Activated CD4-positive, alpha-beta T cell treated with anti-CD3 and anti-CD28 coated beads, Interleukin-2, amount 10 ng/mL, durations not matched to agents 7 days and 5 days (primary cell): ENCODE measurements around the gene FPR3. TPM values are rescaled to one million over a fixed set of nuclear protein-coding genes. Genes with fewer than 3 reads are reported as not detected.

Experiments used
- CTCF ChIA-PET: fragments of 350-600 bp; sonication (Branson Sonifier 250); formaldehyde crosslinking; loops from one replicate; lab custom pipeline; 2021; ENCODE audit warnings: antibody characterized with exemption; lab: Charles Lee
- POLR2A ChIA-PET: fragments of 350-600 bp; sonication (Branson Sonifier 250); formaldehyde crosslinking; loops from one replicate; lab custom pipeline; 2021; ENCODE audit warnings: antibody characterized with exemption; lab: Charles Lee
- DNase-seq: peaks from one replicate; pipeline ENCODE4 v3.0.0-alpha.2; 2020
- H3K27ac Mint-ChIP-seq: one replicate; pipeline ENCODE4 v1.8.0; 2021; ENCODE audit warnings: mild to moderate bottlenecking, moderate library complexity, mixed read lengths
- H3K27me3 Mint-ChIP-seq: one replicate; pipeline ENCODE4 v1.8.0; 2021; ENCODE audit warnings: mixed read lengths
- H3K36me3 Mint-ChIP-seq: one replicate; pipeline ENCODE4 v1.8.0; 2021; ENCODE audit warnings: low read depth, mixed read lengths
- H3K4me1 Mint-ChIP-seq: one replicate; pipeline ENCODE4 v1.8.0; 2021; ENCODE audit warnings: mixed read lengths
- H3K4me3 Mint-ChIP-seq: one replicate; pipeline ENCODE4 v1.8.0; 2021; ENCODE audit warnings: mild to moderate bottlenecking, moderate library complexity, mixed read lengths
- H3K9me3 Mint-ChIP-seq: one replicate; pipeline ENCODE4 v1.8.0; 2021; ENCODE audit warnings: mixed read lengths
- total RNA-seq, 2 experiments: library from RNA; stranded (reverse); gene quantifications; one replicate each; pipeline ENCODE4 v1.2.3, GENCODE V29; 2021

Gene FPR3
- total RNA-seq, 2 experiments from 2014 or later: not detected

GRCh38 chr19:51820011-51820410, 25.1 kb downstream of the FPR3 start:
- POLR2A ChIA-PET: no interaction called here
- CTCF ChIA-PET: interaction anchor here (0.6 kb wide), 1 partner anchor 534 kb away, joined by 3 read pairs; no protein-coding TSS in a partner anchor
- Mint-ChIP-seq H3K27ac (no peak overlapping the region), H3K4me1 (no peaks in the 10 kb centered on the region), H3K36me3 (no peaks in the 10 kb centered on the region), H3K27me3 (no peaks in the 10 kb centered on the region), H3K4me3 (no peak overlapping the region), H3K9me3 (peaks cover 40% of the 10 kb centered on the region)
- no peak for DNase-seq

- H3K9me3 Mint-ChIP-seq: peaks cover 40% of the 10 kb centered on the region
- no peak for DNase-seq
Measured at GRCh38 chr19:51820831-51821446, 26.0 kb downstream of the FPR3 start.

GRCh38 chr19:51821456-51821855, 26.5 kb downstream of the FPR3 start:
- CTCF ChIA-PET: no interaction called here
- H3K36me3 Mint-ChIP-seq: no peaks in the 10 kb centered on the region

More at GRCh38 chr19:51820831-51821446, 26.0 kb downstream of the FPR3 start:
- no peaks in the 10 kb centered on the region for H3K36me3 Mint-ChIP-seq
- H3K4me1 Mint-ChIP-seq: no peaks in the 10 kb centered on the region
- H3K27me3 Mint-ChIP-seq: no peaks in the 10 kb centered on the region
- no peak overlapping the region for H3K4me3 Mint-ChIP-seq
- ChIA-PET POLR2A (no interaction called here), CTCF (no interaction called here)
- no peak overlapping the region for H3K27ac Mint-ChIP-seq

GRCh38 chr19:51821921-51822320, 27.0 kb downstream of the FPR3 start:
- CTCF ChIA-PET: interaction anchor here (0.7 kb wide), 1 partner anchor 48 kb away, joined by 3 read pairs; no protein-coding TSS in a partner anchor
- POLR2A ChIA-PET: no interaction called here
- no peak overlapping the region for H3K4me3 Mint-ChIP-seq
- no peak for DNase-seq
- no peaks in the 10 kb centered on the region for H3K27me3 Mint-ChIP-seq
- H3K9me3 Mint-ChIP-seq: peaks cover 47% of the 10 kb centered on the region
- H3K36me3 Mint-ChIP-seq: no peaks in the 10 kb centered on the region
- H3K4me1 Mint-ChIP-seq: no peaks in the 10 kb centered on the region
- no peak overlapping the region for H3K27ac Mint-ChIP-seq

More at GRCh38 chr19:51821456-51821855, 26.5 kb downstream of the FPR3 start:
- no peak overlapping the region for H3K27ac Mint-ChIP-seq
- no peak overlapping the region for H3K4me3 Mint-ChIP-seq
- H3K27me3 Mint-ChIP-seq: no peaks in the 10 kb centered on the region
- peaks cover 44% of the 10 kb centered on the region for H3K9me3 Mint-ChIP-seq
- POLR2A ChIA-PET: no interaction called here
- DNase-seq: no peak
- H3K4me1 Mint-ChIP-seq: no peaks in the 10 kb centered on the region

GRCh38 chr19:51822325-51822724, 27.4 kb downstream of the FPR3 start:
- POLR2A ChIA-PET: no interaction called here
- Mint-ChIP-seq H3K9me3 (peaks cover 47% of the 10 kb centered on the region), H3K27ac (no peak overlapping the region), H3K36me3 (no peaks in the 10 kb centered on the region), H3K27me3 (no peaks in the 10 kb centered on the region), H3K4me3 (no peak overlapping the region), H3K4me1 (no peaks in the 10 kb centered on the region)
- CTCF ChIA-PET: interaction anchor here (0.7 kb wide), 1 partner anchor 48 kb away, joined by 3 read pairs; no protein-coding TSS in a partner anchor
- no peak for DNase-seq

- H3K9me3 Mint-ChIP-seq: peaks cover 52% of the 10 kb centered on the region
- POLR2A ChIA-PET: no interaction called here
- no peak for DNase-seq
- no peaks in the 10 kb centered on the region for H3K4me1 Mint-ChIP-seq
- no peaks in the 10 kb centered on the region for H3K36me3 Mint-ChIP-seq
- no peaks in the 10 kb centered on the region for H3K27me3 Mint-ChIP-seq
- CTCF ChIA-PET: no interaction called here
- no peak overlapping the region for H3K4me3 Mint-ChIP-seq
- no peak overlapping the region for H3K27ac Mint-ChIP-seq
Measured at GRCh38 chr19:51822946-51823345, 28.0 kb downstream of the FPR3 start.

- H3K9me3 Mint-ChIP-seq: peaks cover 47% of the 10 kb centered on the region
- no peak overlapping the region for H3K27ac Mint-ChIP-seq
- no peaks in the 10 kb centered on the region for H3K27me3 Mint-ChIP-seq
- no peaks in the 10 kb centered on the region for H3K4me1 Mint-ChIP-seq
- POLR2A ChIA-PET: no interaction called here
- H3K36me3 Mint-ChIP-seq: no peaks in the 10 kb centered on the region
- DNase-seq: no peak
- no peak overlapping the region for H3K4me3 Mint-ChIP-seq
- CTCF ChIA-PET: no interaction called here
Measured at GRCh38 chr19:51824281-51825005, 29.5 kb downstream of the FPR3 start.

GRCh38 chr19:51830274-51830673, 35.3 kb downstream of the FPR3 start:
- Mint-ChIP-seq H3K27ac (no peak overlapping the region), H3K27me3 (no peaks in the 10 kb centered on the region), H3K4me1 (no peaks in the 10 kb centered on the region), H3K4me3 (no peak overlapping the region), H3K9me3 (peaks cover 43% of the 10 kb centered on the region), H3K36me3 (no peaks in the 10 kb centered on the region)
- ChIA-PET POLR2A (no interaction called here), CTCF (no interaction called here)
- no peak for DNase-seq

GRCh38 chr19:51837145-51837544, 42.2 kb downstream of the FPR3 start:
- ChIA-PET CTCF (no interaction called here), POLR2A (no interaction called here)
- Mint-ChIP-seq H3K27me3 (no peaks in the 10 kb centered on the region), H3K27ac (no peak overlapping the region), H3K4me1 (no peaks in the 10 kb centered on the region), H3K4me3 (no peak overlapping the region), H3K36me3 (no peaks in the 10 kb centered on the region), H3K9me3 (peaks cover 30% of the 10 kb centered on the region)
- no peak for DNase-seq

- POLR2A ChIA-PET: no interaction called here
- Mint-ChIP-seq H3K4me1 (no peaks in the 10 kb centered on the region), H3K36me3 (peaks cover 17% of the 10 kb centered on the region), H3K27ac (no peak overlapping the region), H3K9me3 (peaks cover 67% of the 10 kb centered on the region), H3K4me3 (no peak overlapping the region), H3K27me3 (no peaks in the 10 kb centered on the region)
- CTCF ChIA-PET: interaction anchor here (0.6 kb wide), 1 partner anchor 1197 kb away, joined by 3 read pairs; no protein-coding TSS in a partner anchor
- no peak for DNase-seq
Measured at GRCh38 chr19:51861870-51862622, 67.1 kb downstream of the FPR3 start.

- Mint-ChIP-seq H3K27ac (no peak overlapping the region), H3K27me3 (no peaks in the 10 kb centered on the region), H3K36me3 (peaks cover 54% of the 10 kb centered on the region), H3K4me3 (no peak overlapping the region), H3K4me1 (no peaks in the 10 kb centered on the region), H3K9me3 (peaks cover 83% of the 10 kb centered on the region)
- ChIA-PET POLR2A (no interaction called here), CTCF (no interaction called here)
- DNase-seq: no peak
Measured at GRCh38 chr19:51873097-51873496, 78.1 kb downstream of the FPR3 start.
